Measurements from ENCODE around the gene SWT1. TPM values are rescaled to one million over a fixed set of nuclear protein-coding genes. Genes with fewer than 3 reads are reported as not detected.

SWT1 gene
- total and polyA plus RNA-seq, 9 of the 15 experiments (the other 6 are each of a cell fraction or from before 2014, with no cell fraction given), result 1.5 to 3.4 (median 2.3) TPM

GRCh38 chr1:185241127-185241526, 84.2 kb downstream of the SWT1 start (continued):
- TF ChIP-seq ETV6 (IDR thresholded peaks at IDR 0.05; ENCODE audit: borderline replicate concordance in 1 of 2, low read depth in 2 of 2, low read length in 1 of 2) (no peak), ETV6 (CRISPR knock-in tag; IDR thresholded peaks at IDR 0.05; ENCODE audit: borderline replicate concordance) (no peak), ZNF778 (CRISPR knock-in tag; IDR thresholded peaks at IDR 0.05) (no peak), ZNF23 (CRISPR knock-in tag; IDR thresholded peaks at IDR 0.05) (no peak), DACH1 (IDR thresholded peaks at IDR 0.05; ENCODE audit: partially characterized antibody) (peak; percentile 32), MED1 (CRISPR knock-in tag; IDR thresholded peaks at IDR 0.05; ENCODE audit: borderline replicate concordance) (no peak), CTCF (IDR thresholded peaks at IDR 0.05 in 2 of 3, conservative IDR thresholded peaks at IDR 0.05 in 1 of 3; ENCODE audit: insufficient read depth in 2 of 3, low read depth in 1 of 3, low read length in 3 of 3) (no peak), CCAR2 (IDR thresholded peaks at IDR 0.05; ENCODE audit: low read depth, low read length) (no peak), E2F6 (IDR thresholded peaks at IDR 0.05; ENCODE audit: borderline replicate concordance in 1 of 2, extremely low read depth in 1 of 2, insufficient read depth in 1 of 2, insufficient read length in 1 of 2, low read depth in 1 of 2, low read length in 1 of 2, poor library complexity in 1 of 2, severe bottlenecking in 1 of 2) (no peak), NELFE (IDR thresholded peaks at IDR 0.05; ENCODE audit: insufficient read depth, insufficient read length) (no peak), ZKSCAN1 (IDR thresholded peaks at IDR 0.05; ENCODE audit: low read depth, low read length) (no peak), ZBTB40 (IDR thresholded peaks at IDR 0.05) (no peak), ZBTB40 (CRISPR knock-in tag; IDR thresholded peaks at IDR 0.05) (no peak), KLF6 (CRISPR knock-in tag; IDR thresholded peaks at IDR 0.05; ENCODE audit: borderline replicate concordance) (no peak), ZNF584 (CRISPR knock-in tag; IDR thresholded peaks at IDR 0.05; ENCODE audit: low read depth) (no peak), ZNF444 (CRISPR knock-in tag; IDR thresholded peaks at IDR 0.05) (no peak), POLR3G (IDR thresholded peaks at IDR 0.05; ENCODE audit: extremely low read depth, insufficient read length, insufficient replicate concordance) (no peak)
